K562 (cell line): ENCODE measurements around the gene HSPA2. TPM values are rescaled to one million over a fixed set of nuclear protein-coding genes. Genes with fewer than 3 reads are reported as not detected.

ENCODE experiments used
- ATAC-seq: fragments of 200-7000 bp; cut with Tn5 transposase; 3 replicates; pipeline ENCODE4 v1.9.1; 2020; ENCODE audit warnings: moderate library complexity
- BruUV-seq: library from RNA; stranded (reverse); fragments of 400-500 nt; replicated peaks from 2 replicates; lab custom pipeline; 2021; lab: Mats Ljungman, UMichigan
- CTCF ChIA-PET: fragments of 300-600 bp; formaldehyde crosslinking; extraction: SDS; loops from one replicate; lab custom pipeline; 2021; ENCODE audit warnings: low intra/inter-chr PET ratio; lab: Yijun Ruan, JAX
- POLR2A ChIA-PET: fragments of 300-600, 350-650 bp; sonication (Branson Sonifier 250); formaldehyde crosslinking; extraction: SDS; loops from one replicate; lab custom pipeline; 2021; ENCODE audit warnings: antibody characterized with exemption, inconsistent platforms; lab: Yijun Ruan, JAX
- DNase-seq, 4 experiments: peaks; one replicate each; pipeline versions ENCODE4 v3.0.0 to v3.0.0-alpha.2; 2011 to 2018; ENCODE audit warnings: low spot score in 3 of 4, mixed read lengths in 3 of 4; ENCODE audit errors: extremely low read depth in 1 of 4
- FAIRE-seq: peaks from 2 replicates; lab custom pipeline; 2011; peaks lifted over from hg19 to GRCh38; lab: Jason Lieb, UNC
- H2AFZ ChIP-seq: 2 replicates; pipeline ENCODE4 v1.6.0; 2011; ENCODE audit warnings: low read depth, low read length, control low read depth, inconsistent platforms
- H3K27ac ChIP-seq: fragments of 200-600 bp; 3 replicates; pipeline ENCODE4 v1.8.0; 2011; ENCODE audit warnings: low read depth, mild to moderate bottlenecking, control low read depth, inconsistent platforms, low read length, moderate library complexity, mixed read lengths; ENCODE audit errors: extremely low read depth
- H3K27me3 ChIP-seq, 2 experiments: fragments of 300-600 bp in 1 of 2; 2 replicates in 1 of 2; 3 replicates in 1 of 2; pipeline versions ENCODE4 v1.6.0 to v1.8.0; 2011; ENCODE audit warnings: inconsistent platforms in 2 of 2, low read length in 2 of 2, mild to moderate bottlenecking in 1 of 2, mixed read lengths in 1 of 2, moderate library complexity in 1 of 2; ENCODE audit not compliant: control insufficient read depth in 2 of 2, insufficient read depth in 2 of 2
- H3K36me3 ChIP-seq: fragments of 300-600 bp; 3 replicates; pipeline ENCODE4 v1.8.0; 2011; ENCODE audit warnings: mild to moderate bottlenecking, low read length, inconsistent platforms; ENCODE audit not compliant: control insufficient read depth, insufficient read depth
- H3K4me1 ChIP-seq, 2 experiments: fragments of 200-600 bp in 1 of 2; replicated peaks in 1 of 2; 2 replicates in 1 of 2; 3 replicates in 1 of 2; pipeline versions ENCODE4 v1.5.1 to v1.8.0; 2011; ENCODE audit warnings: inconsistent platforms in 2 of 2, low read length in 2 of 2, mild to moderate bottlenecking in 1 of 2, mixed read lengths in 1 of 2, moderate library complexity in 1 of 2; ENCODE audit not compliant: control insufficient read depth in 2 of 2, insufficient read depth in 2 of 2
- H3K4me2 ChIP-seq: 2 replicates; pipeline ENCODE4 v1.6.1; 2011; ENCODE audit warnings: low read length, control low read depth, inconsistent platforms, mixed read lengths; ENCODE audit not compliant: insufficient read depth
- H3K4me3 ChIP-seq: fragments of 200-600 bp; sonication (generic), shearing (Covaris generic); 2 replicates; pipeline ENCODE4 v1.5.1; 2016; ENCODE audit warnings: control low read depth, inconsistent platforms
- H3K79me2 ChIP-seq: fragments of 200-600 bp; 3 replicates; pipeline ENCODE4 v1.8.0; 2011; ENCODE audit warnings: low read length, inconsistent platforms; ENCODE audit not compliant: control insufficient read depth, insufficient read depth
- H3K9ac ChIP-seq, 2 experiments: 2 replicates each; pipeline versions ENCODE4 v1.6.0 to v1.6.1; 2011; ENCODE audit warnings: low read depth in 2 of 2, low read length in 2 of 2, control low read depth in 1 of 2, inconsistent platforms in 1 of 2, mild to moderate bottlenecking in 1 of 2, mixed read lengths in 1 of 2; ENCODE audit not compliant: insufficient read depth in 1 of 2
- H3K9me1 ChIP-seq: one replicate; pipeline ENCODE4 v1.6.0; 2011; ENCODE audit warnings: inconsistent platforms, mild to moderate bottlenecking, low read length, moderate library complexity; ENCODE audit not compliant: control insufficient read depth, insufficient read depth
- H3K9me3 ChIP-seq: replicated peaks from 2 replicates; pipeline ENCODE4 v1.5.1; 2011; ENCODE audit warnings: low read depth, low read length, inconsistent platforms; ENCODE audit not compliant: control insufficient read depth, insufficient read depth
- H4K20me1 ChIP-seq: replicated peaks from 2 replicates; pipeline ENCODE4 v1.6.1; 2011; ENCODE audit warnings: low read length, inconsistent platforms, mixed read lengths; ENCODE audit not compliant: control insufficient read depth, insufficient read depth
- CBFB ChIP-seq: sonication (generic); formaldehyde crosslinking; IDR thresholded peaks from 2 replicates; pipeline ENCODE4 v1.4.0; 2020; ENCODE audit warnings: mild to moderate bottlenecking, missing genetic modification reagents
- CBX1 ChIP-seq: sonication (generic); IDR thresholded peaks from 2 replicates; pipeline ENCODE4 v1.6.1; 2016; ENCODE audit warnings: antibody characterized with exemption, low read depth, mild to moderate bottlenecking
- COPS2 ChIP-seq: fragments of 450-650 bp; conservative IDR thresholded peaks from 2 replicates; pipeline ENCODE4 v1.6.1; 2016; ENCODE audit warnings: mild to moderate bottlenecking, moderate library complexity
- GTF2A2 ChIP-seq: IDR thresholded peaks from 2 replicates; pipeline ENCODE4 v1.6.1; 2016; ENCODE audit warnings: mild to moderate bottlenecking, missing genetic modification characterization, missing compliant biosample characterization
- HMGN3 ChIP-seq: IDR thresholded peaks from 2 replicates; pipeline ENCODE4 v1.6.1; 2011; ENCODE audit warnings: borderline replicate concordance, low read depth, mild to moderate bottlenecking, mixed read lengths, low read length; ENCODE audit not compliant: insufficient read length; ENCODE audit errors: extremely low read depth
- HMGXB4 ChIP-seq: sonication (generic); formaldehyde crosslinking; IDR thresholded peaks from 2 replicates; pipeline ENCODE4 v1.8.1; 2023; ENCODE audit warnings: mild to moderate bottlenecking, missing genetic modification reagents
- HNRNPL ChIP-seq: fragments of 200-400 bp; formaldehyde crosslinking; IDR thresholded peaks from 2 replicates; pipeline ENCODE4 v1.6.1; 2017; ENCODE audit warnings: low read depth, mild to moderate bottlenecking, low read length
- IRF1 ChIP-seq: sonication (generic); formaldehyde crosslinking; IDR thresholded peaks from 2 replicates; pipeline ENCODE4 v1.8.0; 2022; ENCODE audit warnings: missing genetic modification reagents, mild to moderate bottlenecking, borderline replicate concordance
- KLF10 ChIP-seq: fragments of 250-450 bp; sonication (Bioruptor Pico); IDR thresholded peaks from 2 replicates; pipeline ENCODE4 v1.6.1; 2021; ENCODE audit warnings: matching md5 sums
- LARP7 ChIP-seq: fragments of 450-650 bp; IDR thresholded peaks from 2 replicates; pipeline ENCODE4 v1.6.1; 2016
- MEIS2 ChIP-seq: fragments of 450-650 bp; IDR thresholded peaks from 2 replicates; pipeline ENCODE4 v1.6.1; 2014; ENCODE audit warnings: mild to moderate bottlenecking; ENCODE audit not compliant: partially characterized antibody
- RREB1 ChIP-seq: fragments of 250-450 bp; sonication (Bioruptor Pico); IDR thresholded peaks from 2 replicates; pipeline ENCODE4 v1.4.0; 2020
- VEZF1 ChIP-seq: fragments of 200-800 bp; sonication (Bioruptor generic); IDR thresholded peaks from 2 replicates; pipeline ENCODE4 v1.6.1; 2017; ENCODE audit warnings: missing genetic modification characterization, missing compliant biosample characterization
- ZKSCAN3 ChIP-seq: fragments of 250-450 bp; sonication (Bioruptor Pico); IDR thresholded peaks from 2 replicates; pipeline ENCODE4 v1.4.0; 2020
- WGBS: fragments of 100-300 bp; shearing (Covaris generic); methylation state at CpG from one replicate; pipeline ENCODE4 v1.1.6; 2016; ENCODE audit warnings: low coverage, mixed read lengths; ENCODE audit not compliant: insufficient coverage; ENCODE audit errors: missing lambda C conversion rate; 5-methylcytosine and 5-hydroxymethylcytosine counted together
- in situ Hi-C: fragments of 300-500 bp; cut with MboI; formaldehyde crosslinking; loops from 4 replicates; pipeline ENCODE4 v1.15.0; 2018; ENCODE audit warnings: inconsistent platforms, mixed read lengths
- intact Hi-C: fragments of 100-400 bp; cut with micrococcal nuclease; formaldehyde crosslinking; loops from 2 replicates; pipeline ENCODE4 v1.14.2; 2022
- polyA plus RNA-seq, 8 experiments: library from polyadenylated mRNA; depleted of rRNA in 4 of 8; stranded (reverse) in 5 of 8; unstranded in 3 of 8; fragments of >200 nt; fragmentation: Nextera tagmentation in 2 of 8; fragmentation: Illumina TruSeq in 1 of 8; extraction: Ambion mirVana in 2 of 8; extraction: Trizol in 1 of 8; gene quantifications; 2 replicates each; pipeline versions ENCODE4 v1.2.1 to v1.2.3, GENCODE V29; 2011 to 2014; ENCODE audit warnings: inconsistent platforms in 1 of 8, missing spikeins in 1 of 8
- total RNA-seq, 7 experiments: library from RNA; depleted of rRNA in 6 of 7; stranded (reverse); fragments of >200 nt in 6 of 7; fragmentation: Illumina TruSeq in 2 of 7; extraction: Trizol in 2 of 7; gene quantifications; 2 replicates each; pipeline versions ENCODE4 v1.2.1 to v1.2.3, GENCODE V29; 2011 to 2021; ENCODE audit warnings: low replicate concordance in 1 of 7

The HSPA2 gene
- total and polyA plus RNA-seq, 9 of the 15 experiments (the other 6 are each of a cell fraction or from before 2014, with no cell fraction given) = not detected

GRCh38 chr14:64549016-64549415 is 8.5 kb downstream of the HSPA2 start:
- FAIRE-seq (no peak), ATAC-seq (no peak), DNase-seq (no peak)
- Histone ChIP-seq H3K9me1 (no peaks in the 10 kb centered on the region), H3K27me3 (peaks cover 19 to 21% of the 10 kb centered on the region in 2 experiments), H3K9me3 (no peaks in the 10 kb centered on the region), H3K4me2 (no peak overlapping the region), H3K4me3 (no peak overlapping the region), H3K79me2 (no peaks in the 10 kb centered on the region), H3K36me3 (no peaks in the 10 kb centered on the region), H3K4me1 (peaks cover 0 to 7% of the 10 kb centered on the region in 2 experiments; a peak in 1 of 5 replicates), H4K20me1 (no peaks in the 10 kb centered on the region), H3K27ac (no peak overlapping the region), H3K9ac (no peak overlapping the region), H2AFZ (no peak overlapping the region)
- CTCF ChIA-PET = no interaction called here
- no TSS peak for BruUV-seq
- POLR2A ChIA-PET = interaction anchor here (0.6 kb wide), 1 partner anchor 510 kb away, joined by 3 read pairs; no protein-coding TSS in a partner anchor
- intact Hi-C loops = no loop called here
- WGBS = 13% methylated on average over 1 of the region's 1 CpG
- in situ Hi-C loops = no loop called here
- no peak for TF ChIP-seq VEZF1 (CRISPR knock-in tag)
- TF ChIP-seq KLF10 (CRISPR knock-in tag) = no peak
- TF ChIP-seq HNRNPL = no peak
- no peak for TF ChIP-seq RREB1 (CRISPR knock-in tag)
- no peak for TF ChIP-seq CBFB (CRISPR knock-in tag)
- no peak for TF ChIP-seq MEIS2
- no peak for TF ChIP-seq HMGXB4 (CRISPR knock-in tag)
- no peak for TF ChIP-seq COPS2
- no peak for TF ChIP-seq HMGN3
- no peak for TF ChIP-seq CBX1
- no peak for TF ChIP-seq IRF1 (CRISPR knock-in tag)
- no peak for TF ChIP-seq GTF2A2
- TF ChIP-seq LARP7 = no peak
- no peak for TF ChIP-seq ZKSCAN3 (CRISPR knock-in tag)
